GM18951 (cell line): ENCODE data around the gene ORC3.

Experiments used
- POLR2A ChIP-seq: IDR thresholded peaks from 4 replicates; pipeline ENCODE4 v1.6.1; 2011; ENCODE audit warnings: mild to moderate bottlenecking; ENCODE audit not compliant: insufficient read length, insufficient read depth; ENCODE audit errors: extremely low read depth
- in situ Hi-C: fragments of 300-500 bp; cut with MboI; formaldehyde crosslinking; loops from one replicate; pipeline ENCODE4 v1.12.0; 2022; ENCODE audit warnings: low sequenced_read_pairs, mixed read lengths, inconsistent platforms; ENCODE audit not compliant: unreplicated experiment

The ORC3 gene

GRCh38 chr6:87618531-87618930 lies 28.6 kb downstream of the ORC3 start:
- in situ Hi-C loops: no loop called here
- TF ChIP-seq POLR2A: no peak

- in situ Hi-C loops: no loop called here
- no peak for TF ChIP-seq POLR2A
Measured at GRCh38 chr6:87623248-87623647, 33.3 kb downstream of the ORC3 start.

GRCh38 chr6:87628424-87628823 lies 38.5 kb downstream of the ORC3 start:
- no peak for TF ChIP-seq POLR2A

GRCh38 chr6:87628881-87629280 lies 38.9 kb downstream of the ORC3 start:
- in situ Hi-C loops: no loop called here
- no peak for TF ChIP-seq POLR2A

More at GRCh38 chr6:87628424-87628823, 38.5 kb downstream of the ORC3 start:
- in situ Hi-C loops: no loop called here

- in situ Hi-C loops: no loop called here
- no peak for TF ChIP-seq POLR2A
Measured at GRCh38 chr6:87630746-87631145, 40.8 kb downstream of the ORC3 start.

GRCh38 chr6:87633851-87634250 lies 43.9 kb downstream of the ORC3 start:
- TF ChIP-seq POLR2A: no peak
- in situ Hi-C loops: no loop called here

- TF ChIP-seq POLR2A: no peak
- in situ Hi-C loops: no loop called here
Measured at GRCh38 chr6:87636315-87636714, 46.4 kb downstream of the ORC3 start.

GRCh38 chr6:87637106-87637505 lies 47.2 kb downstream of the ORC3 start:
- in situ Hi-C loops: no loop called here
- TF ChIP-seq POLR2A: no peak

- in situ Hi-C loops: no loop called here
- TF ChIP-seq POLR2A: no peak
Measured at GRCh38 chr6:87639373-87639772, 49.4 kb downstream of the ORC3 start.

GRCh38 chr6:87641065-87641692 lies 51.2 kb downstream of the ORC3 start:
- in situ Hi-C loops: no loop called here
- TF ChIP-seq POLR2A: no peak

- in situ Hi-C loops: no loop called here
- no peak for TF ChIP-seq POLR2A
Measured at GRCh38 chr6:87645080-87645479, 55.1 kb downstream of the ORC3 start.

GRCh38 chr6:87653074-87653962 lies 63.4 kb downstream of the ORC3 start:
- in situ Hi-C loops: no loop called here
- TF ChIP-seq POLR2A: no peak

- in situ Hi-C loops: no loop called here
- TF ChIP-seq POLR2A: no peak
Measured at GRCh38 chr6:87654122-87654521, 64.2 kb downstream of the ORC3 start.

- no peak for TF ChIP-seq POLR2A
- in situ Hi-C loops: no loop called here
Measured at GRCh38 chr6:87654875-87655454, 65.0 kb downstream of the ORC3 start.

GRCh38 chr6:87655824-87656223 lies 65.9 kb downstream of the ORC3 start:
- no peak for TF ChIP-seq POLR2A
- in situ Hi-C loops: no loop called here
